SK-N-SH (cell line): ENCODE results near the gene PDE11A. TPM values are rescaled to one million over a fixed set of nuclear protein-coding genes. Genes with fewer than 3 reads are reported as not detected.

Source experiments
- CTCF ChIA-PET: fragments of 300-600, 350-600 bp; formaldehyde crosslinking; extraction: SDS; loops from one replicate; lab custom pipeline; 2021; lab: Yijun Ruan, JAX
- POLR2A ChIA-PET: fragments of 350-600 bp; sonication (Branson Sonifier 250); formaldehyde crosslinking; extraction: SDS; loops from one replicate; lab custom pipeline; 2020; ENCODE audit warnings: antibody characterized with exemption, inconsistent platforms; lab: Yijun Ruan, JAX
- DNase-seq: peaks from one replicate; pipeline ENCODE4 v3.0.0; 2012
- H2AFZ ChIP-seq: fragments of 200-600 bp; sonication (generic); 2 replicates; pipeline ENCODE4 v1.8.1; 2016; ENCODE audit warnings: antibody characterized with exemption, mild to moderate bottlenecking, low read depth
- H3F3A ChIP-seq: fragments of 200-600 bp; sonication (generic); replicated peaks from 2 replicates; pipeline ENCODE3; 2016; ENCODE audit warnings: antibody characterized with exemption, mild to moderate bottlenecking; ENCODE audit not compliant: insufficient read depth
- H3K27ac ChIP-seq, 2 experiments: fragments of 200-500 bp in 1 of 2; fragments of 200-600 bp in 1 of 2; sonication (Bioruptor generic) in 1 of 2; sonication (generic), shearing (Covaris generic) in 1 of 2; 2 replicates each; pipeline versions ENCODE4 v1.5.1 to v1.6.1; 2014 to 2016; ENCODE audit warnings: low read depth in 2 of 2, inconsistent platforms in 1 of 2, low read length in 1 of 2, mild to moderate bottlenecking in 1 of 2, mixed read lengths in 1 of 2
- H3K27me3 ChIP-seq: fragments of 200-600 bp; sonication (generic), shearing (Covaris generic); 2 replicates; pipeline ENCODE4 v1.6.1; 2016; ENCODE audit warnings: mixed run types; ENCODE audit not compliant: insufficient read depth
- H3K36me3 ChIP-seq, 2 experiments: fragments of 200-500 bp in 1 of 2; fragments of 200-600 bp in 1 of 2; sonication (Bioruptor generic) in 1 of 2; sonication (generic) in 1 of 2; replicated peaks in 1 of 2; 2 replicates each; pipeline versions ENCODE3 to v1.5.1; 2014 to 2016; ENCODE audit warnings: low read length in 1 of 2, mild to moderate bottlenecking in 1 of 2; ENCODE audit not compliant: insufficient read depth in 2 of 2, control insufficient read depth in 1 of 2
- H3K4me1 ChIP-seq, 2 experiments: fragments of 200-500 bp in 1 of 2; fragments of 200-600 bp in 1 of 2; sonication (Bioruptor generic) in 1 of 2; sonication (generic), shearing (Covaris generic) in 1 of 2; 2 replicates each; pipeline versions ENCODE4 v1.5.1 to v1.6.1; 2014 to 2016; ENCODE audit warnings: low read depth in 1 of 2, low read length in 1 of 2, mixed run types in 1 of 2; ENCODE audit not compliant: insufficient read depth in 2 of 2, control insufficient read depth in 1 of 2
- H3K4me2 ChIP-seq: fragments of 200-600 bp; sonication (generic), shearing (Covaris generic); 2 replicates; pipeline ENCODE4 v1.6.1; 2017; ENCODE audit warnings: mixed run types
- H3K4me3 ChIP-seq, 2 experiments: fragments of 200-500 bp in 1 of 2; fragments of 200-600 bp in 1 of 2; sonication (Bioruptor generic) in 1 of 2; sonication (generic), shearing (Covaris generic) in 1 of 2; 2 replicates each; pipeline versions ENCODE4 v1.5.1 to v1.8.1; 2014 to 2016; ENCODE audit warnings: low read depth in 2 of 2, inconsistent platforms in 1 of 2, low read length in 1 of 2, mild to moderate bottlenecking in 1 of 2, mixed read lengths in 1 of 2, moderate library complexity in 1 of 2
- H3K79me2 ChIP-seq: fragments of 200-600 bp; sonication (generic); 2 replicates; pipeline ENCODE4 v1.8.1; 2017; ENCODE audit warnings: mild to moderate bottlenecking; ENCODE audit not compliant: insufficient read depth
- H3K9ac ChIP-seq: fragments of 200-600 bp; sonication (generic); 2 replicates; pipeline ENCODE4 v1.6.1; 2017; ENCODE audit warnings: mixed run types
- H3K9me2 ChIP-seq: fragments of 200-600 bp; sonication (generic); 2 replicates; pipeline ENCODE4 v1.6.1; 2017; ENCODE audit warnings: mixed run types
- H3K9me3 ChIP-seq: fragments of 200-600 bp; sonication (generic); 2 replicates; pipeline ENCODE4 v1.6.1; 2017; ENCODE audit warnings: mixed run types, mild to moderate bottlenecking, moderate library complexity
- H4K20me1 ChIP-seq: fragments of 200-600 bp; sonication (generic); 2 replicates; pipeline ENCODE4 v1.6.1; 2017; ENCODE audit warnings: mild to moderate bottlenecking, mixed run types; ENCODE audit not compliant: insufficient read depth
- CTCF ChIP-seq: fragments of 200-600 bp; sonication (generic); IDR thresholded peaks from 2 replicates; pipeline ENCODE4 v1.6.1; 2017; ENCODE audit warnings: antibody characterized with exemption, mild to moderate bottlenecking, moderate library complexity
- ELF1 ChIP-seq: IDR thresholded peaks from 2 replicates; pipeline ENCODE4 v1.4.0; 2012
- EP300 ChIP-seq, 2 experiments: IDR thresholded peaks; 2 replicates each; pipeline versions ENCODE4 v1.4.0 to v1.6.1; 2012; ENCODE audit warnings: borderline replicate concordance in 1 of 2, low read depth in 1 of 2, low read length in 1 of 2
- FOSL2 ChIP-seq: IDR thresholded peaks from 2 replicates; pipeline ENCODE4 v1.4.0; 2012; ENCODE audit warnings: low read depth, mild to moderate bottlenecking, moderate library complexity, borderline replicate concordance
- FOXJ3 ChIP-seq: sonication (generic); formaldehyde crosslinking; IDR thresholded peaks from 2 replicates; pipeline ENCODE4 v1.5.1; 2020; ENCODE audit warnings: mild to moderate bottlenecking, missing genetic modification reagents
- FOXM1 ChIP-seq: IDR thresholded peaks from 2 replicates; pipeline ENCODE4 v1.4.0; 2012; ENCODE audit warnings: low read depth, mild to moderate bottlenecking
- GATA2 ChIP-seq: sonication (generic); formaldehyde crosslinking; IDR thresholded peaks from 2 replicates; pipeline ENCODE4 v1.5.0; 2020; ENCODE audit warnings: mild to moderate bottlenecking, missing genetic modification reagents
- JUND ChIP-seq: IDR thresholded peaks from 2 replicates; pipeline ENCODE4 v1.4.0; 2012
- MEF2A ChIP-seq: IDR thresholded peaks from 2 replicates; pipeline ENCODE4 v1.4.0; 2012; ENCODE audit warnings: low read depth, borderline replicate concordance
- MXI1 ChIP-seq: IDR thresholded peaks from 2 replicates; pipeline ENCODE4 v1.6.1; 2012; ENCODE audit warnings: mild to moderate bottlenecking, low read depth, low read length, improper control_type of control experiment
- RAD21 ChIP-seq: IDR thresholded peaks from 2 replicates; pipeline ENCODE4 v1.6.1; 2012; ENCODE audit warnings: mild to moderate bottlenecking, low read length
- TCF12 ChIP-seq: IDR thresholded peaks from 2 replicates; pipeline ENCODE4 v1.4.0; 2012
- WGBS: methylation state at CpG from one replicate; pipeline ENCODE4 v1.1.6; 2017; ENCODE audit warnings: low lambda C conversion rate; 5-methylcytosine and 5-hydroxymethylcytosine counted together
- polyA plus RNA-seq, 3 experiments: library from polyadenylated mRNA; depleted of rRNA; stranded (reverse); fragments of >200 nt; gene quantifications; 2 replicates each; pipeline ENCODE4 v1.2.3, GENCODE V29; 2012
- TF ChIP-seq, protein P1 (sequence below): IDR thresholded peaks from 2 replicates; pipeline ENCODE4 v1.4.0; 2012; ENCODE audit warnings: low read depth, borderline replicate concordance

The PDE11A gene
- polyA plus RNA-seq, 1 of the 3 experiments (the other 2 are of a cell fraction) = 0.10 TPM

DNA sequence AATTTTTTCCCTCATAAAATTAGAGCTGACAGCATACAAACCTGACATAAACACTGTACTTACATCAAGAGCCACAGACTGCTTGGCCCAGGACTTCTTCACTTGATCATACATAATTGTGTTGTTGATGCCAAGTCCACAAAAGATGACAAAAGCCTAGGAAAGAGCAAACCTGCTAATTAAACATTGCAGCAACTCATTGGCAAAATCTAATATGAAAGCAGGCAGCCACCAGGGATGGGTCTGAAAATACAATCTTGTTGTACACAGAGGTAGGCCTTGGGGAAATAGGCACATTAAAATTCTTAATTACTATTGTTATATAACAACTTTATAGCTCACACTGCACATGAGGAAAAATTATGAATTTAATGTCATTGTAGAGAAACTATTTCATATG lies 255.8 kb downstream of the PDE11A start:
- POLR2A ChIA-PET = no interaction called here
- H2AFZ ChIP-seq = no peak overlapping the region
- CTCF ChIA-PET = interaction anchor here (1.3 kb wide), 1 partner anchor 17 kb away, joined by 4 read pairs; no protein-coding TSS in a partner anchor
- DNase-seq = no peak
- H3F3A ChIP-seq = no peaks in the 10 kb centered on the region
- no peak for TF ChIP-seq ELF1
- TF ChIP-seq, protein P1, sequence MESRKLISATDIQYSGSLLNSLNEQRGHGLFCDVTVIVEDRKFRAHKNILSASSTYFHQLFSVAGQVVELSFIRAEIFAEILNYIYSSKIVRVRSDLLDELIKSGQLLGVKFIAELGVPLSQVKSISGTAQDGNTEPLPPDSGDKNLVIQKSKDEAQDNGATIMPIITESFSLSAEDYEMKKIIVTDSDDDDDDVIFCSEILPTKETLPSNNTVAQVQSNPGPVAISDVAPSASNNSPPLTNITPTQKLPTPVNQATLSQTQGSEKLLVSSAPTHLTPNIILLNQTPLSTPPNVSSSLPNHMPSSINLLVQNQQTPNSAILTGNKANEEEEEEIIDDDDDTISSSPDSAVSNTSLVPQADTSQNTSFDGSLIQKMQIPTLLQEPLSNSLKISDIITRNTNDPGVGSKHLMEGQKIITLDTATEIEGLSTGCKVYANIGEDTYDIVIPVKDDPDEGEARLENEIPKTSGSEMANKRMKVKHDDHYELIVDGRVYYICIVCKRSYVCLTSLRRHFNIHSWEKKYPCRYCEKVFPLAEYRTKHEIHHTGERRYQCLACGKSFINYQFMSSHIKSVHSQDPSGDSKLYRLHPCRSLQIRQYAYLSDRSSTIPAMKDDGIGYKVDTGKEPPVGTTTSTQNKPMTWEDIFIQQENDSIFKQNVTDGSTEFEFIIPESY = no peak
- H3K9ac ChIP-seq = no peak overlapping the region
- H3K27me3 ChIP-seq = no peaks in the 10 kb centered on the region
- no peaks in the 10 kb centered on the region for H3K4me1 ChIP-seq
- H3K27ac ChIP-seq = no peak overlapping the region
- no peaks in the 10 kb centered on the region for H3K9me2 ChIP-seq
- no peaks in the 10 kb centered on the region for H3K79me2 ChIP-seq
- H3K9me3 ChIP-seq = no peaks in the 10 kb centered on the region
- no peak overlapping the region for H3K4me2 ChIP-seq
- H3K4me3 ChIP-seq = no peak overlapping the region
- H3K36me3 ChIP-seq = no peaks in the 10 kb centered on the region
- H4K20me1 ChIP-seq = no peaks in the 10 kb centered on the region

GRCh38 chr2:177812713-177813396 lies 259.7 kb downstream of the PDE11A start:
- Histone ChIP-seq H3K36me3 (no peaks in the 10 kb centered on the region), H3K4me2 (no peak overlapping the region), H3K27ac (no peak overlapping the region), H4K20me1 (no peaks in the 10 kb centered on the region), H3K9me3 (no peaks in the 10 kb centered on the region), H3K79me2 (no peaks in the 10 kb centered on the region), H3K9me2 (no peaks in the 10 kb centered on the region), H3K4me1 (peaks cover 0 to 2% of the 10 kb centered on the region in 2 experiments; a peak in 1 of 4 replicates), H3F3A (no peaks in the 10 kb centered on the region), H3K4me3 (no peak overlapping the region), H3K27me3 (no peaks in the 10 kb centered on the region), H3K9ac (no peak overlapping the region), H2AFZ (no peak overlapping the region)
- 53% methylated on average over 2 of the region's 2 CpGs for WGBS
- ChIA-PET POLR2A (no interaction called here), CTCF (interaction anchor here (0.8 to 1.7 kb wide), 3 partner anchors 9 to 13 kb away, joined by 3 to 6 read pairs (median 4); no protein-coding TSS in a partner anchor)
- DNase-seq = no peak
- no peak for TF ChIP-seq TCF12
- no peak for TF ChIP-seq JUND
- TF ChIP-seq RAD21 = no peak
- TF ChIP-seq FOXJ3 = no peak
- TF ChIP-seq EP300 (IDR thresholded peaks at IDR 0.05; ENCODE audit: borderline replicate concordance in 1 of 2, low read depth in 1 of 2, low read length in 1 of 2) = no peak
- no peak for TF ChIP-seq MXI1
- no peak for TF ChIP-seq FOXM1
- no peak for TF ChIP-seq MEF2A
- no peak for TF ChIP-seq GATA2 (CRISPR knock-in tag)
- TF ChIP-seq FOSL2 = no peak
- TF ChIP-seq CTCF = no peak; the same call in 1 of the 2 replicates
